ENCODE results near the gene PRR20G. TPM values are rescaled to one million over a fixed set of nuclear protein-coding genes. Genes with fewer than 3 reads are reported as not detected.

Gene PRR20G
- total RNA-seq, 1 experiment from 2014 or later: not detected

GRCh38 chr3:127264794-127265514 is 22.9 kb downstream of the PRR20G start:
- no peaks in the 10 kb centered on the region for H3K9me3 ChIP-seq (ENCODE audit: low read length)
- H3K9ac ChIP-seq (ENCODE audit: low read length): no peak overlapping the region
- H3K4me1 ChIP-seq (ENCODE audit: low read length): no peaks in the 10 kb centered on the region
- H3K4me2 ChIP-seq (ENCODE audit: low read depth, low read length, poor library complexity, severe bottlenecking): no peak overlapping the region
- H2AFZ ChIP-seq (ENCODE audit: low read length): no peak overlapping the region
- no peaks in the 10 kb centered on the region for H3K27me3 ChIP-seq (ENCODE audit: low read length)
- no peak for DNase-seq
- no peaks in the 10 kb centered on the region for H4K20me1 ChIP-seq (ENCODE audit: insufficient read depth, low read depth, low read length)
- H3K79me2 ChIP-seq (ENCODE audit: low read length): no peaks in the 10 kb centered on the region
- H3K36me3 ChIP-seq (ENCODE audit: insufficient read depth, low read length): no peaks in the 10 kb centered on the region
- H3K27ac ChIP-seq (ENCODE audit: low read length): no peak overlapping the region
- no peaks in the 10 kb centered on the region for H3K9me2 ChIP-seq (replicated peaks; ENCODE audit: insufficient read depth, low read length)
- no peak overlapping the region for H3K4me3 ChIP-seq (ENCODE audit: low read length)

GRCh38 chr3:127264292-127264691 is 23.6 kb downstream of the PRR20G start:
- Histone ChIP-seq H3K9ac (ENCODE audit: low read length) (no peak overlapping the region), H2AFZ (ENCODE audit: low read length) (no peak overlapping the region), H3K4me3 (ENCODE audit: low read length) (no peak overlapping the region), H3K27me3 (ENCODE audit: low read length) (no peaks in the 10 kb centered on the region), H3K27ac (ENCODE audit: low read length) (no peak overlapping the region), H3K9me2 (replicated peaks; ENCODE audit: insufficient read depth, low read length) (no peaks in the 10 kb centered on the region), H3K4me2 (ENCODE audit: low read depth, low read length, poor library complexity, severe bottlenecking) (no peak overlapping the region), H4K20me1 (ENCODE audit: insufficient read depth, low read depth, low read length) (no peaks in the 10 kb centered on the region), H3K4me1 (ENCODE audit: low read length) (no peaks in the 10 kb centered on the region), H3K9me3 (ENCODE audit: low read length) (no peaks in the 10 kb centered on the region), H3K36me3 (ENCODE audit: insufficient read depth, low read length) (no peaks in the 10 kb centered on the region), H3K79me2 (ENCODE audit: low read length) (no peaks in the 10 kb centered on the region)
- DNase-seq: no peak

- H3K27ac ChIP-seq (ENCODE audit: low read length): no peak overlapping the region
Measured at GRCh38 chr3:127263586-127264231, 24.1 kb downstream of the PRR20G start.

GRCh38 chr3:127263037-127263436 is 24.8 kb downstream of the PRR20G start:
- Histone ChIP-seq H3K27ac (ENCODE audit: low read length) (no peak overlapping the region), H3K9me3 (ENCODE audit: low read length) (no peaks in the 10 kb centered on the region)

More at GRCh38 chr3:127263586-127264231, 24.1 kb downstream of the PRR20G start:
- Histone ChIP-seq H3K36me3 (ENCODE audit: insufficient read depth, low read length) (no peaks in the 10 kb centered on the region), H3K9ac (ENCODE audit: low read length) (no peak overlapping the region), H3K4me2 (ENCODE audit: low read depth, low read length, poor library complexity, severe bottlenecking) (no peak overlapping the region), H3K4me3 (ENCODE audit: low read length) (no peak overlapping the region), H3K79me2 (ENCODE audit: low read length) (no peaks in the 10 kb centered on the region), H4K20me1 (ENCODE audit: insufficient read depth, low read depth, low read length) (no peaks in the 10 kb centered on the region), H2AFZ (ENCODE audit: low read length) (no peak overlapping the region), H3K4me1 (ENCODE audit: low read length) (no peaks in the 10 kb centered on the region), H3K27me3 (ENCODE audit: low read length) (no peaks in the 10 kb centered on the region), H3K9me2 (replicated peaks; ENCODE audit: insufficient read depth, low read length) (no peaks in the 10 kb centered on the region), H3K9me3 (ENCODE audit: low read length) (no peaks in the 10 kb centered on the region)
- no peak for DNase-seq

GRCh38 chr3:127262533-127262932 is 25.3 kb downstream of the PRR20G start:
- no peaks in the 10 kb centered on the region for H3K36me3 ChIP-seq (ENCODE audit: insufficient read depth, low read length)
- H3K4me3 ChIP-seq (ENCODE audit: low read length): no peak overlapping the region
- no peak overlapping the region for H3K4me2 ChIP-seq (ENCODE audit: low read depth, low read length, poor library complexity, severe bottlenecking)
- H3K9ac ChIP-seq (ENCODE audit: low read length): no peak overlapping the region
- DNase-seq: no peak
- H3K9me3 ChIP-seq (ENCODE audit: low read length): no peaks in the 10 kb centered on the region
- H2AFZ ChIP-seq (ENCODE audit: low read length): no peak overlapping the region
- H3K4me1 ChIP-seq (ENCODE audit: low read length): no peaks in the 10 kb centered on the region
- H4K20me1 ChIP-seq (ENCODE audit: insufficient read depth, low read depth, low read length): no peaks in the 10 kb centered on the region
- H3K79me2 ChIP-seq (ENCODE audit: low read length): no peaks in the 10 kb centered on the region
- no peaks in the 10 kb centered on the region for H3K27me3 ChIP-seq (ENCODE audit: low read length)
- no peak overlapping the region for H3K27ac ChIP-seq (ENCODE audit: low read length)
- H3K9me2 ChIP-seq (replicated peaks; ENCODE audit: insufficient read depth, low read length): no peaks in the 10 kb centered on the region

More at GRCh38 chr3:127263037-127263436, 24.8 kb downstream of the PRR20G start:
- Histone ChIP-seq H3K4me1 (ENCODE audit: low read length) (no peaks in the 10 kb centered on the region), H3K9me2 (replicated peaks; ENCODE audit: insufficient read depth, low read length) (no peaks in the 10 kb centered on the region), H3K36me3 (ENCODE audit: insufficient read depth, low read length) (no peaks in the 10 kb centered on the region), H3K27me3 (ENCODE audit: low read length) (no peaks in the 10 kb centered on the region), H3K4me2 (ENCODE audit: low read depth, low read length, poor library complexity, severe bottlenecking) (no peak overlapping the region), H3K9ac (ENCODE audit: low read length) (no peak overlapping the region), H4K20me1 (ENCODE audit: insufficient read depth, low read depth, low read length) (no peaks in the 10 kb centered on the region), H3K79me2 (ENCODE audit: low read length) (no peaks in the 10 kb centered on the region), H3K4me3 (ENCODE audit: low read length) (no peak overlapping the region), H2AFZ (ENCODE audit: low read length) (no peak overlapping the region)
- no peak for DNase-seq

GRCh38 chr3:127261925-127262324 is 25.9 kb downstream of the PRR20G start:
- H3K79me2 ChIP-seq (ENCODE audit: low read length): no peaks in the 10 kb centered on the region
- no peak overlapping the region for H3K4me3 ChIP-seq (ENCODE audit: low read length)
- no peaks in the 10 kb centered on the region for H3K9me3 ChIP-seq (ENCODE audit: low read length)
- no peaks in the 10 kb centered on the region for H3K27me3 ChIP-seq (ENCODE audit: low read length)
- no peak for DNase-seq
- H3K4me2 ChIP-seq (ENCODE audit: low read depth, low read length, poor library complexity, severe bottlenecking): no peak overlapping the region
- H4K20me1 ChIP-seq (ENCODE audit: insufficient read depth, low read depth, low read length): no peaks in the 10 kb centered on the region
- H3K4me1 ChIP-seq (ENCODE audit: low read length): no peaks in the 10 kb centered on the region
- H3K36me3 ChIP-seq (ENCODE audit: insufficient read depth, low read length): no peaks in the 10 kb centered on the region
- H2AFZ ChIP-seq (ENCODE audit: low read length): no peak overlapping the region
- no peak overlapping the region for H3K9ac ChIP-seq (ENCODE audit: low read length)
- no peaks in the 10 kb centered on the region for H3K9me2 ChIP-seq (replicated peaks; ENCODE audit: insufficient read depth, low read length)
- H3K27ac ChIP-seq (ENCODE audit: low read length): no peak overlapping the region

- Histone ChIP-seq H3K4me3 (ENCODE audit: low read length) (no peak overlapping the region), H3K4me2 (ENCODE audit: low read depth, low read length, poor library complexity, severe bottlenecking) (no peak overlapping the region), H3K79me2 (ENCODE audit: low read length) (no peaks in the 10 kb centered on the region), H3K9me2 (replicated peaks; ENCODE audit: insufficient read depth, low read length) (no peaks in the 10 kb centered on the region), H3K9me3 (ENCODE audit: low read length) (no peaks in the 10 kb centered on the region), H4K20me1 (ENCODE audit: insufficient read depth, low read depth, low read length) (no peaks in the 10 kb centered on the region), H3K27me3 (ENCODE audit: low read length) (no peaks in the 10 kb centered on the region), H3K9ac (ENCODE audit: low read length) (no peak overlapping the region), H3K36me3 (ENCODE audit: insufficient read depth, low read length) (no peaks in the 10 kb centered on the region), H3K4me1 (ENCODE audit: low read length) (no peaks in the 10 kb centered on the region), H2AFZ (ENCODE audit: low read length) (no peak overlapping the region), H3K27ac (ENCODE audit: low read length) (no peak overlapping the region)
- DNase-seq: no peak
Measured at GRCh38 chr3:127260826-127261555, 26.9 kb downstream of the PRR20G start.

- no peaks in the 10 kb centered on the region for H4K20me1 ChIP-seq (ENCODE audit: insufficient read depth, low read depth, low read length)
- DNase-seq: no peak
- no peak overlapping the region for H3K9ac ChIP-seq (ENCODE audit: low read length)
- no peak overlapping the region for H3K4me3 ChIP-seq (ENCODE audit: low read length)
- no peak overlapping the region for H3K4me2 ChIP-seq (ENCODE audit: low read depth, low read length, poor library complexity, severe bottlenecking)
- H3K9me3 ChIP-seq (ENCODE audit: low read length): no peaks in the 10 kb centered on the region
- H3K79me2 ChIP-seq (ENCODE audit: low read length): no peaks in the 10 kb centered on the region
- no peak overlapping the region for H2AFZ ChIP-seq (ENCODE audit: low read length)
- no peaks in the 10 kb centered on the region for H3K9me2 ChIP-seq (replicated peaks; ENCODE audit: insufficient read depth, low read length)
- H3K36me3 ChIP-seq (ENCODE audit: insufficient read depth, low read length): no peaks in the 10 kb centered on the region
- no peaks in the 10 kb centered on the region for H3K27me3 ChIP-seq (ENCODE audit: low read length)
- no peaks in the 10 kb centered on the region for H3K4me1 ChIP-seq (ENCODE audit: low read length)
- no peak overlapping the region for H3K27ac ChIP-seq (ENCODE audit: low read length)
Measured at GRCh38 chr3:127260416-127260815, 27.4 kb downstream of the PRR20G start.

Data from Karpas-422 (cell line).